ENCODE results near the gene DMTF1.

GRCh38 chr7:87225696-87226095 is 73.4 kb downstream of the DMTF1 start:
- TF ChIP-seq EZH2 (IDR thresholded peaks at IDR 0.05; ENCODE audit: borderline replicate concordance, low read depth, low read length, poor library complexity, severe bottlenecking) (no peak), CTCF (conservative IDR thresholded peaks at IDR 0.05; ENCODE audit: low read depth, low read length) (no peak)
